ENCODE results near the gene PDE10A. TPM values are rescaled to one million over a fixed set of nuclear protein-coding genes. Genes with fewer than 3 reads are reported as not detected.

The PDE10A gene
- total RNA-seq, 6 experiments from 2014 or later = 1.2 to 2.0 (median 1.6) TPM; not detected in 2

- Mint-ChIP-seq H3K36me3 (ENCODE audit: low read depth) (peaks cover 4% of the 10 kb centered on the region; the same call in 1 of the 2 replicates), H3K4me3 (no peak overlapping the region), H3K27ac (no peak overlapping the region), H3K27me3 (ENCODE audit: insufficient read depth) (peaks cover 1% of the 10 kb centered on the region; the same call in 1 of the 2 replicates), H3K4me1 (ENCODE audit: low read depth) (no peaks in the 10 kb centered on the region), H3K9me3 (peaks cover 75% of the 10 kb centered on the region)
- no peak for TF ChIP-seq CTCF (IDR thresholded peaks at IDR 0.05)
- DNase-seq = no peak
These were observed 22.3 kb upstream of the PDE10A start for GRCh38 chr6:165685302-165685701.

GRCh38 chr6:165684333-165684732 lies 21.3 kb upstream of the PDE10A start:
- no peaks in the 10 kb centered on the region for H3K4me1 Mint-ChIP-seq (ENCODE audit: low read depth)
- H3K9me3 Mint-ChIP-seq = peaks cover 74% of the 10 kb centered on the region
- no peak overlapping the region for H3K27ac Mint-ChIP-seq
- DNase-seq = no peak
- no peak for TF ChIP-seq CTCF (IDR thresholded peaks at IDR 0.05)
- H3K36me3 Mint-ChIP-seq (ENCODE audit: low read depth) = peaks cover 4% of the 10 kb centered on the region; the same call in 1 of the 2 replicates
- no peak overlapping the region for H3K4me3 Mint-ChIP-seq
- no peaks in the 10 kb centered on the region for H3K27me3 Mint-ChIP-seq (ENCODE audit: insufficient read depth)

GRCh38 chr6:165680975-165681374 lies 17.9 kb upstream of the PDE10A start:
- no peaks in the 10 kb centered on the region for H3K4me1 Mint-ChIP-seq (ENCODE audit: low read depth)
- H3K27me3 Mint-ChIP-seq (ENCODE audit: insufficient read depth) = no peaks in the 10 kb centered on the region
- H3K9me3 Mint-ChIP-seq = peaks cover 71% of the 10 kb centered on the region
- TF ChIP-seq CTCF (IDR thresholded peaks at IDR 0.05) = no peak
- H3K36me3 Mint-ChIP-seq (ENCODE audit: low read depth) = peaks cover 10% of the 10 kb centered on the region; the same call in 1 of the 2 replicates
- no peak for DNase-seq
- H3K4me3 Mint-ChIP-seq = no peak overlapping the region
- H3K27ac Mint-ChIP-seq = no peak overlapping the region

- Mint-ChIP-seq H3K4me1 (ENCODE audit: low read depth) (no peaks in the 10 kb centered on the region), H3K27ac (no peak overlapping the region), H3K9me3 (peaks cover 71% of the 10 kb centered on the region), H3K36me3 (ENCODE audit: low read depth) (peaks cover 10% of the 10 kb centered on the region; the same call in 1 of the 2 replicates), H3K4me3 (no peak overlapping the region), H3K27me3 (ENCODE audit: insufficient read depth) (no peaks in the 10 kb centered on the region)
- no peak for TF ChIP-seq CTCF (IDR thresholded peaks at IDR 0.05)
- no peak for DNase-seq
These were observed 16.3 kb upstream of the PDE10A start for GRCh38 chr6:165679326-165679725.

GRCh38 chr6:165678904-165679303 lies 15.9 kb upstream of the PDE10A start:
- no peak for DNase-seq
- TF ChIP-seq CTCF (IDR thresholded peaks at IDR 0.05) = no peak
- no peak overlapping the region for H3K4me3 Mint-ChIP-seq
- H3K9me3 Mint-ChIP-seq = peaks cover 71% of the 10 kb centered on the region
- peaks cover 7% of the 10 kb centered on the region; the same call in 1 of the 2 replicates for H3K36me3 Mint-ChIP-seq (ENCODE audit: low read depth)
- no peaks in the 10 kb centered on the region for H3K4me1 Mint-ChIP-seq (ENCODE audit: low read depth)
- H3K27me3 Mint-ChIP-seq (ENCODE audit: insufficient read depth) = no peaks in the 10 kb centered on the region
- H3K27ac Mint-ChIP-seq = no peak overlapping the region

- Mint-ChIP-seq H3K36me3 (ENCODE audit: low read depth) (peaks cover 6% of the 10 kb centered on the region; the same call in 1 of the 2 replicates), H3K27ac (no peak overlapping the region), H3K4me1 (ENCODE audit: low read depth) (no peaks in the 10 kb centered on the region), H3K4me3 (no peak overlapping the region), H3K9me3 (peaks cover 68% of the 10 kb centered on the region), H3K27me3 (ENCODE audit: insufficient read depth) (no peaks in the 10 kb centered on the region)
- no peak for DNase-seq
- TF ChIP-seq CTCF (IDR thresholded peaks at IDR 0.05) = no peak
These were observed 15.4 kb upstream of the PDE10A start for GRCh38 chr6:165678429-165678828.
